Activated CD4-positive, alpha-beta T cell treated with anti-CD3 and anti-CD28 coated beads for 4 hours (primary cell): Measurements from ENCODE around the gene SLC24A3.
"Not testable (repeated sequence)": the region's sequence is repeated elsewhere in the genome, so short reads cannot be mapped to it uniquely, and the experiment has no call there.

ENCODE experiments used
- DNase-seq, 2 donors: peaks; one replicate each; pipeline ENCODE4 v3.0.0-alpha.2; 2020

The SLC24A3 gene

GRCh38 chr20:19734811-19735210 is 522.4 kb downstream of the SLC24A3 start:
- no peak for DNase-seq

DNA sequence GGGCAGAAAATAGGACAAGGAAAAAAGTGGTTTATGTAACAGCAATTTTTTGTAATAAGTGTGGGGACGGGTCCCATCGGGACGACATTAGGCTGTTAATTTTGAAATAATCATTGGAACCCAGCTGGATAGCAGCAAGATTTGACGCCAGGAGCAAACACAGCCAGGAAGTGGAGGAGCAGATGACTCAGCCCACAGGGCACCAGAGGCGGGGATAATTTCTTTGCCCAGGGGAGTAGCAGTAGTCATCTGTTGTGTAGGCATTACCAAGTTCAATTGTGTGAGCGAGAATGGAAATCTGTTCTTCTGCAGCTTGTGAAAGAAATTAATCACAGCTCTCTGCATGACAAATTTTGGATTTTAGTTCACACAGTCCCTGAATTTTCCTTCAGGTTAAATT is 523.0 kb downstream of the SLC24A3 start:
- no peak for DNase-seq

DNA sequence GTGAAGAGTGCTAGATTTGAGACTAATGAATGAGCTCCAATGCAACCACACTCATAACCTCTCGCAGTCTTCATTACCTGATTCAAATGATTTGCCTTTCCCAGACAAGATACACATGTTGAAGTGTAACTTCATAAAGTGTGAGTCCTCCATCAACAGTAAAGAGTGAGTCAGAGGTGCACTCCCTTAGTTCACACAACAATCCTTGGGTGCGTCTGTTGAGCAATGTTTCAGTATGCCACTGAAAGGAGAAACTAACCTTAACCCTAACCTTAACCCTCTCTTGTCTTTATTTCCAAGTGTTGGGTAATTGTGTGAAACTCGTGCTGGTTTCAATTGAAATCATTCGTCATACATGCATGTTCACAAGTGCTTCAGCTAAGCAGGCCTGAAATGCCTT is 524.6 kb downstream of the SLC24A3 start:
- DNase-seq: no peak

- DNase-seq: no peak
These were observed 526.5 kb downstream of the SLC24A3 start for GRCh38 chr20:19738951-19739350.

- no peak for DNase-seq
These were observed 526.9 kb downstream of the SLC24A3 start for GRCh38 chr20:19739351-19739750.

- no peak for DNase-seq
These were observed 528.1 kb downstream of the SLC24A3 start for GRCh38 chr20:19740512-19740911.

GRCh38 chr20:19741924-19742323 is 529.5 kb downstream of the SLC24A3 start:
- DNase-seq: no peak

- DNase-seq: no peak
These were observed 530.7 kb downstream of the SLC24A3 start for GRCh38 chr20:19742974-19743639.

GRCh38 chr20:19743640-19743995 is 531.2 kb downstream of the SLC24A3 start:
- DNase-seq: no peak

DNA sequence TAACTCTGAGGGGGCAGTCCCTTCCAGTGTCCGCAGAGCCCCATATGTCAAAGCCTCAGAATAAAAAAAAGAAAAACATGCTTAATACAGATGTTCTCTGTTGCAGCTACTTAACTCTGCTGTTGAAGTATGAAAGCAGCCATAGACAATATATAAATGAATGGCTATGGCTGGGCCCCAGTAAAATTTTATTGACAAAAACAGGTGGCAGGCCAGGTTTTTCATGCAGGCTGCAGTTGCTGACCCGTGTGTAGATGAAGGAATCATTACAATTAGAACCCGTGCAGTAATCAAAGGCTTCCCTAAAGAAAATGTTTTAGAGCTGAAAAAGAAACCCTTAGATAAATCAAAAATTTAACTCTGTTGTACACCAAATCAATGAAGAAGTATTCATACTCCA is 532.7 kb downstream of the SLC24A3 start:
- no peak for DNase-seq

DNA sequence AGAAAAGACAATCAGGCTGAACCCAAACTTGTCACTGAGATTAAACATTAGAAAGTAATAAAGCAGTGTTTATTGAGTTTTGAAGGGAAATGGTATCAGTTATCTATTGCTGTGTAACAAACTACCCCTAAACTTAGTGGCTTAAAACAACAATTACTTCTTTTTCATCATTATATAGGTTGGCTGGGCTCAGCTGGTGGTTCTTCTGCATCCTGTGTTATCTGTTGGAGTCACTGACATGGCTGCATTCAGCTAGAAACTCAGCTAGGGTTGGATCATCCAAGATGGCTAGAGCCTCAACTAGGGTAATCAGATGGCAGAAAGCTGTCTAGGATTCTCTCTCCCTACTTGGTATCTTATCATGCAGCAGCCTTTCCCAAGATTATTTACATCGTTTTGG is 533.1 kb downstream of the SLC24A3 start:
- no peak for DNase-seq

GRCh38 chr20:19746396-19746795 is 534.0 kb downstream of the SLC24A3 start:
- DNase-seq: no peak

DNA sequence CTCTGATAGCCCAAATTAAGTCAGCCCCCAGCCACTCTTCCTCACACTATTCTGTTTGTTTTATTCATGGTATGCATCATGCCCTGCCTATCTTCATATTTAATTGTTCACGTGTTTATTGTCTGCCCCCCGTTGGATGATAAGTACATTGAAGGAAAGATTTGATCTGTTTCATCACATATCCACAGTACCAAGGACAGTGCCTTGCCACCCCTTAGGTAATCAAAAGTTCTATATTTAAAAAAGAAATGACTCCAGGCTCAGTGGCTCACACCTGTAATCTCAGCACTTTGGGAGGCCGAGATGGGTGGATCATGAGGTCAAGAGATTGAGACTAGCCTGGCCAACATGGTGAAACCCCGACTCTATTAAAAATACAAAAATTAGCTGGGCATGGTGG is 535.5 kb downstream of the SLC24A3 start:
- no peak for DNase-seq

- DNase-seq: no peak
These were observed 536.2 kb downstream of the SLC24A3 start for GRCh38 chr20:19748681-19749080.

- DNase-seq: no peak
These were observed 537.2 kb downstream of the SLC24A3 start for GRCh38 chr20:19749618-19750071.

- DNase-seq: no peak
These were observed 537.7 kb downstream of the SLC24A3 start for GRCh38 chr20:19750101-19750606.

GRCh38 chr20:19750907-19751636 is 538.6 kb downstream of the SLC24A3 start:
- no peak for DNase-seq

DNA sequence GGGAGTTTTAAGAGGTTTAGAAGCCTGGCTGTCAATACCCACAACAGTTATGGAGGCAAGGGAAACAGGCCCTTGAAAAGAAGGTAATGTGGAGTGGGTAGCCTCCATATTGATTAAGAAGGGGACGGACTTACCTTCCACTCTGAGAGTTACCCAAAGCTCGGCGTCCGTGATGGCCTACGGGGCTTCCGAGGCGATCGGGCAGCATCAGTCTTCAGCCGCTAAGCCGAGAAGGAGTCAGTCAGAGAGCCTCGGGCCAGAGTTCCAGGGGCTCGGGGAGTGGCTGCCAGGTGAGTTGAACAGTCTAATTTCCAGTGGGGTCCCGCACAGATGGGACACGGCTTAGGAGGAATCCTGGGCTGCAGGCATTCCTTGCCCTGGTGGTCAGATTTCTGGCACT is 541.8 kb downstream of the SLC24A3 start:
- DNase-seq: not testable (repeated sequence)

DNA sequence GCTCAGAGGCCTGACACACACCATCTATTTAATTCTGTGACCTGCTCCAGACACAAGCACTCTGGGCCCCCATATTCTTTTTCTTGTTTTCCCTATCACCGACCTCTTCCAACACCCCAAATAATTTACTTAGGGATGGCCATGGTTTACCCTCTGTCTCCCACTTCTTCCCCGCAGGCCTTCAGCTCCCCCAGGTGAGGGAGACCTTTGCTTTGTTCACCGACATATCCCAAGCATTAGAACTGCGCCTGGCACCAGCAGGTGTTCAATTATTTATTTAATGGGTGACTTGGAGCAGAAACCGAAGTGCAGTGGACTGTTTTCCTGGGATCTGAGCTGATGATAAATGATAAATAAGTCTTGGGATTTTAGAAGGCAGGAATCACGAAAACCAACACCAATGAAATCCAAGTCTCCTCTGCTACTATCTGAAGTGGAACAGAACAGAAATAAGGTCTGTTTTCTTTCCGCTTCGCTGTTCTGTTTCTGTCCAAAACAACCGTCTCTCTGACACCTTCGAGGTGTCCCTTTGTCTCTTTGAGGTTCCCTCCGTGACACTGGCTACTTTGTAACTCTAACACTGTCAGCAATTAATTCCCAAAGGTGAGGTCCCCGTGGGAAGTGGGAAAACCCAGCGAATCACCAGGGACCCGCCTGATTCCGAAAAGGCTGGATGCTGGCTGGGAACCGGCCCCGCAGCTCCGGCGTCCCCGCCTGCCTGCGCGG is 544.5 kb downstream of the SLC24A3 start:
- DNase-seq: no peak

DNA sequence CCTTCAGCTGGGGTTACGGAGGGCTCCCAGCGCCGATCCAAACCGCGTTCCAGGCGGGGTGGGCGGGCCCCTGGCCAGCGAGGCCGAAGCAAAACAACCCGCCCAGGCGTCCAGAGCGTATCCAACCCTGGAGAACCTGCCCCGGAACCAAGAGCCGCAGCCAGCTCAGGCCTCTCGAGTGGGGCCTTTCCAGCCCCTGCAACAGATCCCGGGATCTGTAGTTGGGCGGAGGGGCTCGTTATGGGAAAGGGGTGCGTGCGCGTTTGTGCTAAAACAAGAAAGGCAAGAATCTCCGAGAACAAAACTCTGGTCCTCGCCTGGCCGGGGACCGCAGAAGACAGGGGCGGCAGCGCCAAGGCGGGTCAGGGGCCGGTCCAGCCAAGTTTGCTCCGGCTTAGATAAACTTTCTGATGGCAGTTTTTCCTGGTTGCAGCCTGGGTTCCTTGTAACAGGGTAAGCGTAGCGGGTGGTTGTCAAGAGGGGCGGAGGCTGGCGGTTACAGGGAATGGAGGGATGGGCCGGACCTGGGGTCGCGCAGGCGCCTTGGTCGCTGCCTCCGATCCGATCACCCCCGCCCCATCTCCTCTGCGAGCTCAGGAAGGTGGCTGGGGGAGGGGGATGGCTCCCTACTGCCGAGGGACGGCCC is 545.2 kb downstream of the SLC24A3 start:
- no peak for DNase-seq

DNA sequence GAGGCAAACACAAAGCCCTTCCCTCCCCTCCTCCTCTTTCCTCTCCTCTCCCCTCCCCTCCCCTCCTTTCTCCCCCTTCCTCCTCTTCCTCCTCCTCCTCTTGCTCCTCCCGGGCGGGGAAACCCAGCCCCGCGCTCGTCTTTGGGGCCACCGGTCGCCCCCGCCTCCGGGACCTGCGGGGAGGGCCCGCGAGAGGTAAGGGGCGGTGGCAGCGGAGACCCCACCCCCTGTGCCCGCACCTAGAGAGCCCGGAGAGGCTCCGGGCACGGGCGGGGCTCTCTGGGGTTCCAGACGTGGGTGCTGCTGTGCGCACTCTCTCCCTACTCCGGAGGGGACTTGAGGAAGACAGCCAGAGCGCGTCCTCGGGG is 545.7 kb downstream of the SLC24A3 start, which contains the start of gene RIN2:
Gene RIN2 (plus strand): TSS at position 126 of the 368 bp plus-strand sequence. CDS start 131,344 bp downstream, outside the sequence.
- no peak for DNase-seq

DNA sequence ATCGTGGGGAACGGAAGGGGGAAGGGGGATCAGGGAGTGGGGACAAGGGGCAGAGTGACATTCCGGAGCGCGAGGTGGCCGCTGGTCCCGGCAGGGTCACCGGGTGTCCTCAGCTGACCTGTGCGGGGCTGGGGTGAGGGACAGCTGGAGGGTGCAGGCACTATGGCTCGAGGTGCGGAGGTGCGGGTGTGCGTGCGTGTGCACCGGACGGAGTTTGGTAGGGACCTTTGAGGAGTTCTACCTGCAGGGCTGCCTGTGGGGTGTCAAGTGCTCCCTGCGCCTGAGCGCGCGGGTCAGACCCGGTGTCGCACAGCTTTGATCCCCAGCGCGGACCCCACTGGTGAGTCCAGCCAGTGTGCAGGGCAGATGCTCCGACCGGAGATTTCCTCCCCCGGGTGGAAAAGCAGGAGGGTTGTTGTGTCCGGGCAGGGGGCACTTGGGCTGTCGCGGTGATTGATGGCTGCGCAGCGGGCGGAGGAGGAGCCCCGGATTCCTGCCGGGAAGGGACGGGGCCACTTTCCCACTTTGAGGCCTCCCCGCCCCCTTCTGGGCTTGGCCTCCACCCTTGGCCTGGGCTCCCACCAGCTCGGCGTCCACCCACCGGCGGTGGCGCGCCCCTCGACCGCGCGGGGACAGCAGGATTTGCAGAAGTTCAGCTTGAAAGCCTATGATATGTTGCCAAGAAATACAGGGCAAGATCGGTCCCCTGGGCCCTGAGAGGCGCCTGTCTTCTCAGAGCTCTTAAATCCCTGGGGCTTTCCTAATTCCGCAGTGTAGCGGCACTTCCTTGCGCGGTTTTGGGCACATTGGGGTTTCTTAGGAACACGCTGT is 546.3 kb downstream of the SLC24A3 start:
- DNase-seq: no peak
